H1 (cell line): ENCODE results near the gene KIAA1671. TPM values are rescaled to one million over a fixed set of nuclear protein-coding genes. Genes with fewer than 3 reads are reported as not detected.

Experiments
- CTCF ChIA-PET: fragments of 300-600 bp; sonication (Branson Sonifier 250); formaldehyde crosslinking; loops from one replicate; lab custom pipeline; 2021; ENCODE audit not compliant: partially characterized antibody; lab: Charles Lee
- POLR2A ChIA-PET: fragments of 300-600 bp; sonication (Branson Sonifier 250); formaldehyde crosslinking; loops from one replicate; lab custom pipeline; 2021; ENCODE audit warnings: inconsistent platforms; ENCODE audit not compliant: partially characterized antibody; lab: Charles Lee
- DNase-seq, 2 experiments: peaks; one replicate each; pipeline versions ENCODE4 v3.0.0 to v3.0.0-alpha.2; 2010 to 2022; ENCODE audit warnings: low spot score in 2 of 2, low read depth in 1 of 2, mixed read lengths in 1 of 2
- FAIRE-seq: peaks from 2 replicates; lab custom pipeline; 2011; peaks lifted over from hg19 to GRCh38; lab: Jason Lieb, UNC
- H2AFZ ChIP-seq: 2 replicates; pipeline ENCODE4 v1.8.1; 2012; ENCODE audit warnings: low read length, inconsistent platforms
- H2AK5ac ChIP-seq: 2 replicates; pipeline ENCODE4 v1.6.1; 2013; ENCODE audit warnings: low read depth, low read length
- H2BK120ac ChIP-seq: replicated peaks from 2 replicates; pipeline ENCODE3; 2013; ENCODE audit warnings: low read depth, low read length, inconsistent platforms
- H2BK12ac ChIP-seq: 2 replicates; pipeline ENCODE4 v1.6.1; 2013; ENCODE audit warnings: low read depth, low read length
- H2BK15ac ChIP-seq: 2 replicates; pipeline ENCODE4 v1.6.1; 2013; ENCODE audit warnings: low read length
- H2BK20ac ChIP-seq: 2 replicates; pipeline ENCODE4 v1.6.1; 2013; ENCODE audit warnings: low read length
- H2BK5ac ChIP-seq: 2 replicates; pipeline ENCODE4 v1.6.1; 2013; ENCODE audit warnings: low read depth, low read length
- H3K14ac ChIP-seq: 2 replicates; pipeline ENCODE4 v1.6.1; 2013; ENCODE audit warnings: inconsistent platforms; ENCODE audit not compliant: insufficient read length
- H3K18ac ChIP-seq: 2 replicates; pipeline ENCODE4 v1.6.1; 2013; ENCODE audit warnings: low read length; ENCODE audit errors: extremely low read depth
- H3K23ac ChIP-seq: 2 replicates; pipeline ENCODE4 v1.6.1; 2013; ENCODE audit warnings: inconsistent platforms; ENCODE audit not compliant: insufficient read length
- H3K23me2 ChIP-seq: 2 replicates; pipeline ENCODE4 v1.6.1; 2013; ENCODE audit warnings: low read depth, low read length
- H3K27ac ChIP-seq: 2 replicates; pipeline ENCODE4 v1.6.1; 2011; ENCODE audit warnings: low read depth, low read length, inconsistent platforms
- H3K27me3 ChIP-seq, 4 experiments: replicated peaks in 1 of 4; 1 replicate in 1 of 4; 2 replicates in 3 of 4; pipeline versions ENCODE4 v1.6.1 to v1.8.1; 2011 to 2013; ENCODE audit warnings: low read length in 3 of 4, mild to moderate bottlenecking in 3 of 4, inconsistent platforms in 2 of 4, mixed read lengths in 2 of 4, moderate library complexity in 1 of 4; ENCODE audit not compliant: control insufficient read depth in 3 of 4, insufficient read depth in 3 of 4; ENCODE audit errors: extremely low read depth in 1 of 4
- H3K36me3 ChIP-seq, 4 experiments: 2 replicates each; pipeline versions ENCODE4 v1.6.1 to v1.8.1; 2011 to 2013; ENCODE audit warnings: mild to moderate bottlenecking in 4 of 4, low read length in 3 of 4, moderate library complexity in 2 of 4, control low read depth in 1 of 4, inconsistent platforms in 1 of 4; ENCODE audit not compliant: insufficient read depth in 4 of 4, control insufficient read depth in 2 of 4
- H3K4ac ChIP-seq: replicated peaks from 2 replicates; pipeline ENCODE3; 2013; ENCODE audit warnings: low read length, low read depth, mixed read lengths, inconsistent platforms; ENCODE audit not compliant: insufficient read length
- H3K4me1 ChIP-seq, 4 experiments: replicated peaks in 1 of 4; 1 replicate in 1 of 4; 2 replicates in 3 of 4; pipeline versions ENCODE4 v1.6.1 to v1.8.1; 2011 to 2013; ENCODE audit warnings: low read length in 3 of 4, inconsistent platforms in 2 of 4, mixed read lengths in 1 of 4; ENCODE audit not compliant: insufficient read depth in 4 of 4, control insufficient read depth in 3 of 4
- H3K4me2 ChIP-seq, 2 experiments: 2 replicates each; pipeline versions ENCODE4 v1.6.1 to v1.8.1; 2011 to 2013; ENCODE audit warnings: low read depth in 2 of 2, low read length in 2 of 2, control low read depth in 1 of 2, inconsistent platforms in 1 of 2, mild to moderate bottlenecking in 1 of 2; ENCODE audit not compliant: insufficient read depth in 1 of 2
- H3K4me3 ChIP-seq, 4 experiments: fragments of 200-600, 300-600 bp in 1 of 4; sonication (generic), shearing (Covaris generic), sonication (Bioruptor Twin) in 1 of 4; 2 replicates each; pipeline versions ENCODE4 v1.5.1 to v1.8.1; 2011 to 2016; ENCODE audit warnings: low read length in 4 of 4, low read depth in 3 of 4, control low read depth in 2 of 4, inconsistent platforms in 2 of 4, mild to moderate bottlenecking in 2 of 4, mixed read lengths in 1 of 4, moderate library complexity in 1 of 4; ENCODE audit not compliant: insufficient read depth in 2 of 4; ENCODE audit errors: extremely low read depth in 1 of 4
- H3K56ac ChIP-seq: replicated peaks from 2 replicates; pipeline ENCODE3; 2013; ENCODE audit warnings: low read depth, mild to moderate bottlenecking, mixed read lengths, low read length, inconsistent platforms; ENCODE audit not compliant: insufficient read length
- H3K79me1 ChIP-seq: 2 replicates; pipeline ENCODE4 v1.6.1; 2013; ENCODE audit warnings: low read depth, low read length, control low read depth
- H3K79me2 ChIP-seq, 2 experiments: 2 replicates each; pipeline versions ENCODE4 v1.6.1 to v1.8.1; 2012 to 2013; ENCODE audit warnings: low read length in 2 of 2, mild to moderate bottlenecking in 2 of 2, inconsistent platforms in 1 of 2; ENCODE audit not compliant: insufficient read depth in 2 of 2, control insufficient read depth in 1 of 2
- H3K9ac ChIP-seq, 4 experiments: replicated peaks in 1 of 4; 1 replicate in 1 of 4; 2 replicates in 3 of 4; pipeline versions ENCODE4 v1.6.1 to v1.8.1; 2011 to 2013; ENCODE audit warnings: low read depth in 3 of 4, low read length in 3 of 4, control low read depth in 2 of 4, mild to moderate bottlenecking in 2 of 4, moderate library complexity in 2 of 4, inconsistent platforms in 1 of 4; ENCODE audit errors: extremely low read depth in 1 of 4
- H3K9me3 ChIP-seq, 2 experiments: 2 replicates each; pipeline versions ENCODE4 v1.6.1 to v1.8.1; 2012 to 2013; ENCODE audit warnings: mild to moderate bottlenecking in 2 of 2, moderate library complexity in 2 of 2, control low read depth in 1 of 2, inconsistent platforms in 1 of 2, low read depth in 1 of 2, low read length in 1 of 2, mixed read lengths in 1 of 2; ENCODE audit not compliant: insufficient read depth in 2 of 2
- H4K20me1 ChIP-seq, 2 experiments: replicated peaks in 1 of 2; 2 replicates each; pipeline versions ENCODE3 to v1.8.1; 2011 to 2013; ENCODE audit warnings: inconsistent platforms in 2 of 2, low read length in 2 of 2, mild to moderate bottlenecking in 1 of 2; ENCODE audit not compliant: insufficient read depth in 2 of 2, control insufficient read depth in 1 of 2
- H4K5ac ChIP-seq: 2 replicates; pipeline ENCODE4 v1.6.1; 2013; ENCODE audit warnings: low read length, low read depth, mixed read lengths, inconsistent platforms; ENCODE audit not compliant: insufficient read length
- H4K8ac ChIP-seq: 2 replicates; pipeline ENCODE4 v1.8.0; 2013; ENCODE audit warnings: mild to moderate bottlenecking, moderate library complexity, low read length, inconsistent platforms; ENCODE audit not compliant: insufficient read depth; ENCODE audit errors: extremely low read depth
- H4K91ac ChIP-seq: replicated peaks from 2 replicates; pipeline ENCODE3; 2013; ENCODE audit warnings: low read length, mixed read lengths, inconsistent platforms; ENCODE audit not compliant: insufficient read length
- EZH2 ChIP-seq: fragments of 200-600 bp; sonication (generic); IDR thresholded peaks from 2 replicates; pipeline ENCODE4 v1.7.1; 2012; ENCODE audit warnings: low read depth, mild to moderate bottlenecking, moderate library complexity, low read length, inconsistent platforms; ENCODE audit not compliant: severe bottlenecking
- JUN ChIP-seq: IDR thresholded peaks from 2 replicates; pipeline ENCODE4 v1.6.1; 2011; ENCODE audit warnings: low read depth, mild to moderate bottlenecking, improper control_type of control experiment, low read length
- KDM1A ChIP-seq: fragments of 200-600, 300-600 bp; sonication (generic); IDR thresholded peaks from 2 replicates; pipeline ENCODE4 v1.7.1; 2016; ENCODE audit warnings: mild to moderate bottlenecking, low read length, borderline replicate concordance
- POLR2A ChIP-seq, 2 experiments: IDR thresholded peaks; 1 replicate in 1 of 2; 2 replicates in 1 of 2; pipeline ENCODE4 v1.6.1; 2011; ENCODE audit warnings: low read depth in 2 of 2, low read length in 2 of 2, mild to moderate bottlenecking in 2 of 2; ENCODE audit errors: control extremely low read depth in 1 of 2
- POU5F1 ChIP-seq: IDR thresholded peaks from 2 replicates; pipeline ENCODE4 v1.6.1; 2011; ENCODE audit warnings: low read depth, mild to moderate bottlenecking, low read length, moderate library complexity
- RAD21 ChIP-seq, 2 experiments: IDR thresholded peaks in 1 of 2; conservative IDR thresholded peaks in 1 of 2; 2 replicates each; pipeline ENCODE4 v1.6.1; 2011; ENCODE audit warnings: low read depth in 2 of 2, low read length in 2 of 2, improper control_type of control experiment in 1 of 2, inconsistent platforms in 1 of 2, mild to moderate bottlenecking in 1 of 2, moderate library complexity in 1 of 2
- RBBP5 ChIP-seq: IDR thresholded peaks from 2 replicates; pipeline ENCODE4 v1.7.1; 2012; ENCODE audit warnings: low read depth, mild to moderate bottlenecking, inconsistent platforms, low read length, moderate library complexity, borderline replicate concordance
- SP2 ChIP-seq: IDR thresholded peaks from 2 replicates; pipeline ENCODE4 v1.6.1; 2012; ENCODE audit warnings: mild to moderate bottlenecking, low read length, inconsistent platforms
- TBP ChIP-seq: IDR thresholded peaks from 2 replicates; pipeline ENCODE4 v1.6.1; 2011; ENCODE audit warnings: low read depth, low read length, improper control_type of control experiment
- WGBS, 2 experiments: shearing (Covaris generic) in 1 of 2; methylation state at CpG; one replicate each; pipeline versions ENCODE4 v1.1.6 to v1.1.7; 2013 to 2015; ENCODE audit warnings: low lambda C conversion rate in 2 of 2, mixed read lengths in 2 of 2, inconsistent platforms in 1 of 2, low coverage in 1 of 2, missing lambda C conversion rate in 1 of 2; ENCODE audit not compliant: insufficient replicate concordance in 2 of 2, insufficient coverage in 1 of 2, insufficient read length in 1 of 2; ENCODE audit errors: extremely low coverage in 1 of 2, missing lambda C conversion rate in 1 of 2; 5-methylcytosine and 5-hydroxymethylcytosine counted together
- polyA plus RNA-seq, 7 experiments: library from polyadenylated mRNA; depleted of rRNA in 3 of 7; stranded (reverse) in 5 of 7; unstranded in 2 of 7; fragments of >200 nt in 5 of 7; fragments of 200-250 nt in 2 of 7; gene quantifications; 1 replicate in 5 of 7; 2 replicates in 1 of 7; 4 replicates in 1 of 7; pipeline versions ENCODE4 v1.2.1 to v1.2.3, GENCODE V29; 2011 to 2013; ENCODE audit warnings: missing spikeins in 2 of 7, mixed read lengths in 2 of 7
- total RNA-seq: library from RNA; stranded (reverse); fragmentation: NEBNext Ultra II Directional; extraction: Animal tissue kit (Norgen Biotek cat#: 25700); gene quantifications from 2 replicates; pipeline ENCODE4 v1.2.1, GENCODE V29; 2021
- TF ChIP-seq, protein P1 (sequence below): IDR thresholded peaks from 2 replicates; pipeline ENCODE4 v1.6.1; 2011; ENCODE audit warnings: low read length, improper control_type of control experiment
- TF ChIP-seq, protein P2 (sequence below): IDR thresholded peaks from 2 replicates; pipeline ENCODE4 v1.6.1; 2012; ENCODE audit warnings: low read length, inconsistent platforms

The KIAA1671 gene
- total and polyA plus RNA-seq, 2 of the 8 experiments (the other 6 are each of a cell fraction or from before 2014, with no cell fraction given) = 6.4 to 23.9 TPM

DNA sequence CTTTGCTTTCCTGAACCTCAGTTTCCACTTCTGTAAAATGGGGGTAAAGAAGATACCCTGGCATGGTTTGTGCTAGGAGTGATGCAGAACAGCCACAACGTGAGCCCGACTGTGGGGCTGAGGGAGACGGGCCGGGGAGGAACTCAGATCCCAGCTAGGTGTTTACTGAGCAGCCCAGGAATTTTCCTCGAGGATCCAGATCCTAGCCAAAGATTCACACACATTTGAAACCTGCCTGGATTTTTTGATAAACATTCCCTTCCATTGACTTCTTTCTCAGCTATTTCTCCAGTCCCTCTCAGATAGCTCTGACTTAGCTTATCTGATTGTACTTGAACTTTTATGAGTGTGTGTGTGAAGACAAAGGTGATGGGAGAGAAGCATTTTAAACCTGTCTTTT is 98.0 kb downstream of the KIAA1671 start:
- Histone ChIP-seq H2BK12ac (no peak overlapping the region), H2AK5ac (no peak overlapping the region), H3K79me1 (no peaks in the 10 kb centered on the region), H3K14ac (no peak overlapping the region), H3K36me3 (peaks cover 8 to 17% (median 11%) of the 10 kb centered on the region in 4 experiments; a peak in 5 of 8 replicates), H3K79me2 (no peaks in the 10 kb centered on the region), H4K8ac (no peak overlapping the region), H3K27ac (no peak overlapping the region), H3K23me2 (no peaks in the 10 kb centered on the region), H2BK5ac (no peak overlapping the region), H2BK20ac (no peak overlapping the region), H3K4me3 (no peak overlapping the region), H4K5ac (no peak overlapping the region), H2BK120ac (no peak overlapping the region), H3K23ac (no peak overlapping the region), H3K27me3 (no peaks in the 10 kb centered on the region), H4K91ac (no peak overlapping the region), H4K20me1 (peaks cover 2 to 3% of the 10 kb centered on the region in 2 experiments), H3K18ac (no peak overlapping the region), H3K56ac (no peak overlapping the region), H3K4me2 (no peak overlapping the region), H2BK15ac (no peak overlapping the region), H3K4ac (no peak overlapping the region), H2AFZ (no peak overlapping the region), H3K4me1 (no peaks in the 10 kb centered on the region), H3K9ac (no peak overlapping the region), H3K9me3 (peaks cover 10 to 14% of the 10 kb centered on the region in 2 experiments; a peak in 3 of 4 replicates)
- 91% methylated on average over 5 of the region's 5 CpGs; no CpG with 5 or more reads in 1 of the 2 experiments for WGBS, 2 experiments
- ChIA-PET CTCF (interaction anchor here (0.6 to 11.6 kb wide), 37 partner anchors 9 to 1689 kb away, joined by 3 to 221 read pairs (median 4); partner anchors contain the start of genes KIAA1671 and LHFPL7), POLR2A (no interaction called here)
- FAIRE-seq (no peak), DNase-seq (no peak)
- TF ChIP-seq POU5F1 (no peak), SP2 (no peak), JUN (no peak), RBBP5 (no peak), KDM1A (no peak), RAD21 (IDR thresholded peaks at IDR 0.05 in 1 of 2, conservative IDR thresholded peaks at IDR 0.05 in 1 of 2; ENCODE audit: low read depth in 2 of 2, low read length in 2 of 2) (no peak), POLR2A (IDR thresholded peaks at IDR 0.05; ENCODE audit: control extremely low read depth in 1 of 2, low read depth in 2 of 2, low read length in 2 of 2) (no peak), TBP (no peak), EZH2 (no peak)
- TF ChIP-seq, protein P1, sequence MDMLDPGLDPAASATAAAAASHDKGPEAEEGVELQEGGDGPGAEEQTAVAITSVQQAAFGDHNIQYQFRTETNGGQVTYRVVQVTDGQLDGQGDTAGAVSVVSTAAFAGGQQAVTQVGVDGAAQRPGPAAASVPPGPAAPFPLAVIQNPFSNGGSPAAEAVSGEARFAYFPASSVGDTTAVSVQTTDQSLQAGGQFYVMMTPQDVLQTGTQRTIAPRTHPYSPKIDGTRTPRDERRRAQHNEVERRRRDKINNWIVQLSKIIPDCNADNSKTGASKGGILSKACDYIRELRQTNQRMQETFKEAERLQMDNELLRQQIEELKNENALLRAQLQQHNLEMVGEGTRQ = no peak
- TF ChIP-seq, protein P2, sequence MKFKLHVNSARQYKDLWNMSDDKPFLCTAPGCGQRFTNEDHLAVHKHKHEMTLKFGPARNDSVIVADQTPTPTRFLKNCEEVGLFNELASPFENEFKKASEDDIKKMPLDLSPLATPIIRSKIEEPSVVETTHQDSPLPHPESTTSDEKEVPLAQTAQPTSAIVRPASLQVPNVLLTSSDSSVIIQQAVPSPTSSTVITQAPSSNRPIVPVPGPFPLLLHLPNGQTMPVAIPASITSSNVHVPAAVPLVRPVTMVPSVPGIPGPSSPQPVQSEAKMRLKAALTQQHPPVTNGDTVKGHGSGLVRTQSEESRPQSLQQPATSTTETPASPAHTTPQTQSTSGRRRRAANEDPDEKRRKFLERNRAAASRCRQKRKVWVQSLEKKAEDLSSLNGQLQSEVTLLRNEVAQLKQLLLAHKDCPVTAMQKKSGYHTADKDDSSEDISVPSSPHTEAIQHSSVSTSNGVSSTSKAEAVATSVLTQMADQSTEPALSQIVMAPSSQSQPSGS = no peak
